ENCODE data around the gene TFG.
A peak's percentile ranks its signal among the peaks of the same experiment; 100 is the strongest.

The TFG gene

GRCh38 chr3:100725935-100726513, 16.7 kb downstream of the TFG start:
- Mint-ChIP-seq H3K4me1 (peaks cover 32% of the 10 kb centered on the region), H3K27me3 (no peaks in the 10 kb centered on the region), H3K36me3 (peaks cover 26% of the 10 kb centered on the region), H3K9me3 (no peaks in the 10 kb centered on the region), H3K27ac (no peak overlapping the region), H3K4me3 (no peak overlapping the region)

- Mint-ChIP-seq H3K4me1 (peaks cover 32% of the 10 kb centered on the region), H3K9me3 (no peaks in the 10 kb centered on the region), H3K4me3 (no peak overlapping the region), H3K36me3 (peaks cover 23% of the 10 kb centered on the region), H3K27me3 (no peaks in the 10 kb centered on the region), H3K27ac (no peak overlapping the region)
Measured at GRCh38 chr3:100726706-100727105, 17.4 kb downstream of the TFG start.

GRCh38 chr3:100730524-100730923, 21.2 kb downstream of the TFG start:
- Mint-ChIP-seq H3K27ac (no peak overlapping the region), H3K27me3 (no peaks in the 10 kb centered on the region), H3K36me3 (peaks cover 18% of the 10 kb centered on the region), H3K4me1 (peaks cover 33% of the 10 kb centered on the region), H3K4me3 (no peak overlapping the region), H3K9me3 (no peaks in the 10 kb centered on the region)

GRCh38 chr3:100732435-100732834, 23.1 kb downstream of the TFG start:
- Mint-ChIP-seq H3K4me3 (no peak overlapping the region), H3K9me3 (no peaks in the 10 kb centered on the region), H3K27me3 (no peaks in the 10 kb centered on the region), H3K36me3 (peaks cover 26% of the 10 kb centered on the region), H3K27ac (no peak overlapping the region), H3K4me1 (peaks cover 19% of the 10 kb centered on the region)

- no peak overlapping the region for H3K4me3 Mint-ChIP-seq
- no peaks in the 10 kb centered on the region for H3K27me3 Mint-ChIP-seq
- H3K36me3 Mint-ChIP-seq: peaks cover 25% of the 10 kb centered on the region
- H3K27ac Mint-ChIP-seq: no peak overlapping the region
- H3K4me1 Mint-ChIP-seq: peaks cover 12% of the 10 kb centered on the region
- H3K9me3 Mint-ChIP-seq: no peaks in the 10 kb centered on the region
Measured at GRCh38 chr3:100737334-100737733, 28.0 kb downstream of the TFG start.

GRCh38 chr3:100740207-100740606, 30.9 kb downstream of the TFG start:
- Mint-ChIP-seq H3K27ac (no peak overlapping the region), H3K36me3 (peaks cover 27% of the 10 kb centered on the region), H3K4me1 (no peaks in the 10 kb centered on the region), H3K27me3 (no peaks in the 10 kb centered on the region), H3K4me3 (no peak overlapping the region), H3K9me3 (no peaks in the 10 kb centered on the region)

- no peak overlapping the region for H3K4me3 Mint-ChIP-seq
- H3K9me3 Mint-ChIP-seq: no peaks in the 10 kb centered on the region
- no peaks in the 10 kb centered on the region for H3K4me1 Mint-ChIP-seq
- H3K27me3 Mint-ChIP-seq: no peaks in the 10 kb centered on the region
- H3K27ac Mint-ChIP-seq: peak overlapping the region; percentile 12
- H3K36me3 Mint-ChIP-seq: peaks cover 27% of the 10 kb centered on the region
Measured at GRCh38 chr3:100743535-100743934, 34.2 kb downstream of the TFG start.

GRCh38 chr3:100744671-100745070, 35.4 kb downstream of the TFG start:
- Mint-ChIP-seq H3K27me3 (no peaks in the 10 kb centered on the region), H3K36me3 (peaks cover 31% of the 10 kb centered on the region), H3K4me1 (no peaks in the 10 kb centered on the region), H3K9me3 (no peaks in the 10 kb centered on the region), H3K4me3 (no peak overlapping the region), H3K27ac (no peak overlapping the region)

GRCh38 chr3:100745617-100746016, 36.3 kb downstream of the TFG start:
- H3K9me3 Mint-ChIP-seq: no peaks in the 10 kb centered on the region
- no peak overlapping the region for H3K4me3 Mint-ChIP-seq
- H3K36me3 Mint-ChIP-seq: peaks cover 27% of the 10 kb centered on the region
- no peaks in the 10 kb centered on the region for H3K4me1 Mint-ChIP-seq
- H3K27me3 Mint-ChIP-seq: no peaks in the 10 kb centered on the region
- H3K27ac Mint-ChIP-seq: no peak overlapping the region

GRCh38 chr3:100746092-100746491, 36.8 kb downstream of the TFG start:
- H3K4me1 Mint-ChIP-seq: no peaks in the 10 kb centered on the region
- H3K9me3 Mint-ChIP-seq: no peaks in the 10 kb centered on the region
- no peak overlapping the region for H3K4me3 Mint-ChIP-seq
- H3K36me3 Mint-ChIP-seq: peaks cover 27% of the 10 kb centered on the region
- no peak overlapping the region for H3K27ac Mint-ChIP-seq
- no peaks in the 10 kb centered on the region for H3K27me3 Mint-ChIP-seq

GRCh38 chr3:100748220-100748619, 38.9 kb downstream of the TFG start:
- Mint-ChIP-seq H3K27ac (no peak overlapping the region), H3K27me3 (no peaks in the 10 kb centered on the region), H3K36me3 (peaks cover 25% of the 10 kb centered on the region), H3K4me3 (no peak overlapping the region), H3K9me3 (no peaks in the 10 kb centered on the region), H3K4me1 (no peaks in the 10 kb centered on the region)

- no peaks in the 10 kb centered on the region for H3K4me1 Mint-ChIP-seq
- H3K27ac Mint-ChIP-seq: no peak overlapping the region
- H3K36me3 Mint-ChIP-seq: peaks cover 24% of the 10 kb centered on the region
- H3K4me3 Mint-ChIP-seq: no peak overlapping the region
- no peaks in the 10 kb centered on the region for H3K9me3 Mint-ChIP-seq
- H3K27me3 Mint-ChIP-seq: no peaks in the 10 kb centered on the region
Measured at GRCh38 chr3:100748967-100749366, 39.7 kb downstream of the TFG start.

- no peaks in the 10 kb centered on the region for H3K4me1 Mint-ChIP-seq
- no peaks in the 10 kb centered on the region for H3K27me3 Mint-ChIP-seq
- H3K36me3 Mint-ChIP-seq: peaks cover 10% of the 10 kb centered on the region
- H3K4me3 Mint-ChIP-seq: no peak overlapping the region
- H3K27ac Mint-ChIP-seq: no peak overlapping the region
- no peaks in the 10 kb centered on the region for H3K9me3 Mint-ChIP-seq
Measured at GRCh38 chr3:100753846-100754245, 44.6 kb downstream of the TFG start.

- no peaks in the 10 kb centered on the region for H3K27me3 Mint-ChIP-seq
- H3K36me3 Mint-ChIP-seq: peaks cover 7% of the 10 kb centered on the region
- H3K4me1 Mint-ChIP-seq: no peaks in the 10 kb centered on the region
- H3K27ac Mint-ChIP-seq: no peak overlapping the region
- H3K9me3 Mint-ChIP-seq: no peaks in the 10 kb centered on the region
- no peak overlapping the region for H3K4me3 Mint-ChIP-seq
Measured at GRCh38 chr3:100754563-100755334, 45.5 kb downstream of the TFG start.

GRCh38 chr3:100756441-100756840, 47.1 kb downstream of the TFG start:
- H3K36me3 Mint-ChIP-seq: peaks cover 7% of the 10 kb centered on the region
- H3K4me1 Mint-ChIP-seq: no peaks in the 10 kb centered on the region
- no peaks in the 10 kb centered on the region for H3K27me3 Mint-ChIP-seq
- no peaks in the 10 kb centered on the region for H3K9me3 Mint-ChIP-seq
- H3K27ac Mint-ChIP-seq: no peak overlapping the region
- no peak overlapping the region for H3K4me3 Mint-ChIP-seq

- Mint-ChIP-seq H3K27me3 (no peaks in the 10 kb centered on the region), H3K9me3 (no peaks in the 10 kb centered on the region), H3K27ac (no peak overlapping the region), H3K36me3 (no peaks in the 10 kb centered on the region), H3K4me1 (no peaks in the 10 kb centered on the region), H3K4me3 (no peak overlapping the region)
Measured at GRCh38 chr3:100759159-100759558, 49.9 kb downstream of the TFG start.

- Mint-ChIP-seq H3K36me3 (no peaks in the 10 kb centered on the region), H3K27ac (no peak overlapping the region), H3K4me1 (no peaks in the 10 kb centered on the region), H3K4me3 (no peak overlapping the region), H3K27me3 (no peaks in the 10 kb centered on the region), H3K9me3 (no peaks in the 10 kb centered on the region)
Measured at GRCh38 chr3:100759950-100760349, 50.7 kb downstream of the TFG start.
